ENCODE measurements around the gene SEMA4D. TPM values are rescaled to one million over a fixed set of nuclear protein-coding genes. Genes with fewer than 3 reads are reported as not detected.

SEMA4D gene
- total RNA-seq, 3 donors from 2014 or later = 20.9 to 26.9 (median 23.1) TPM

- no peaks in the 10 kb centered on the region for H3K36me3 ChIP-seq (ENCODE audit: low read depth)
- TF ChIP-seq CTCF (IDR thresholded peaks at IDR 0.05) = no peak
- H3K4me3 ChIP-seq = peak overlapping the region; percentile 57
- DNase-seq = peak; percentile 34 to 72 (median 44)
- H3K9me3 ChIP-seq = no peaks in the 10 kb centered on the region
- intact Hi-C loops (cut with DNase I, micrococcal nuclease) = no loop called here
- ATAC-seq = peak; percentile 7
- H3K4me1 ChIP-seq (ENCODE audit: low read depth) = peaks cover 14% of the 10 kb centered on the region
Measured at GRCh38 chr9:89496645-89497256, 1.2 kb downstream of the SEMA4D start.

- no peak for DNase-seq
Measured at GRCh38 chr9:89495824-89496560, 1.9 kb downstream of the SEMA4D start.

GRCh38 chr9:89494199-89494598, 3.7 kb downstream of the SEMA4D start:
- H3K36me3 ChIP-seq (ENCODE audit: low read depth) = no peaks in the 10 kb centered on the region
- H3K4me3 ChIP-seq = no peak overlapping the region
- no peak for TF ChIP-seq CTCF (IDR thresholded peaks at IDR 0.05)
- no peak for DNase-seq
- ATAC-seq = peak; percentile 50
- intact Hi-C loops (cut with DNase I, micrococcal nuclease) = no loop called here
- H3K4me1 ChIP-seq (ENCODE audit: low read depth) = peaks cover 19% of the 10 kb centered on the region
- H3K9me3 ChIP-seq = no peaks in the 10 kb centered on the region

More at GRCh38 chr9:89495824-89496560, 1.9 kb downstream of the SEMA4D start:
- H3K36me3 ChIP-seq (ENCODE audit: low read depth) = no peaks in the 10 kb centered on the region
- H3K4me1 ChIP-seq (ENCODE audit: low read depth) = peaks cover 14% of the 10 kb centered on the region
- no peaks in the 10 kb centered on the region for H3K9me3 ChIP-seq
- no peak for TF ChIP-seq CTCF (IDR thresholded peaks at IDR 0.05)
- intact Hi-C loops (cut with DNase I, micrococcal nuclease) = no loop called here
- H3K4me3 ChIP-seq = no peak overlapping the region
- no peak for ATAC-seq

GRCh38 chr9:89493671-89494070, 4.2 kb downstream of the SEMA4D start:
- H3K36me3 ChIP-seq (ENCODE audit: low read depth) = no peaks in the 10 kb centered on the region
- no peak for ATAC-seq
- H3K4me3 ChIP-seq = no peak overlapping the region
- intact Hi-C loops (cut with DNase I, micrococcal nuclease) = no loop called here
- no peak for DNase-seq
- TF ChIP-seq CTCF (IDR thresholded peaks at IDR 0.05) = no peak
- no peaks in the 10 kb centered on the region for H3K9me3 ChIP-seq
- peaks cover 14% of the 10 kb centered on the region for H3K4me1 ChIP-seq (ENCODE audit: low read depth)

- H3K36me3 ChIP-seq (ENCODE audit: low read depth) = no peaks in the 10 kb centered on the region
- peaks cover 12% of the 10 kb centered on the region for H3K4me1 ChIP-seq (ENCODE audit: low read depth)
- TF ChIP-seq CTCF (IDR thresholded peaks at IDR 0.05) = no peak
- H3K9me3 ChIP-seq = no peaks in the 10 kb centered on the region
- no peak overlapping the region for H3K4me3 ChIP-seq
- intact Hi-C loops (cut with DNase I, micrococcal nuclease) = no loop called here
- DNase-seq (no peak), ATAC-seq (no peak)
Measured at GRCh38 chr9:89493181-89493580, 4.7 kb downstream of the SEMA4D start.

All from mucosa of descending colon (tissue), 3 donors.